GM23338 (cell line): Measurements from ENCODE around the gene ATP6V1E1. TPM values are rescaled to one million over a fixed set of nuclear protein-coding genes. Genes with fewer than 3 reads are reported as not detected.
A peak's percentile ranks its signal among the peaks of the same experiment; 100 is the strongest.
"Not testable (repeated sequence)": the region's sequence is repeated elsewhere in the genome, so short reads cannot be mapped to it uniquely, and the experiment has no call there.

ENCODE experiments used
- ATAC-seq: fragments of 200-7000 bp; cut with Tn5 transposase; 3 replicates; pipeline ENCODE4 v1.9.1; 2020
- DNase-seq: peaks from one replicate; pipeline ENCODE4 v3.0.0-alpha.2; 2015; ENCODE audit warnings: low spot score
- H2AFZ ChIP-seq: fragments of 200-600 bp; sonication (generic); 2 replicates; pipeline ENCODE4 v1.8.0; 2016; ENCODE audit warnings: antibody characterized with exemption, mild to moderate bottlenecking, moderate library complexity
- H3F3A ChIP-seq: fragments of 200-600 bp; sonication (generic); replicated peaks from 2 replicates; pipeline ENCODE4 v1.8.0; 2017; ENCODE audit warnings: antibody characterized with exemption, mixed run types, low read depth
- H3K27ac ChIP-seq: fragments of 200-600 bp; sonication (generic); 2 replicates; pipeline ENCODE4 v1.6.1; 2016; ENCODE audit warnings: low read depth
- H3K27me3 ChIP-seq: fragments of 200-600 bp; sonication (generic); 2 replicates; pipeline ENCODE4 v1.8.0; 2016; ENCODE audit warnings: mild to moderate bottlenecking, mixed run types, moderate library complexity; ENCODE audit not compliant: insufficient read depth
- H3K36me3 ChIP-seq: fragments of 200-600 bp; sonication (generic); 2 replicates; pipeline ENCODE4 v1.8.0; 2016; ENCODE audit warnings: mild to moderate bottlenecking; ENCODE audit not compliant: insufficient read depth
- H3K4me1 ChIP-seq: fragments of 200-600 bp; sonication (generic); 2 replicates; pipeline ENCODE4 v1.8.0; 2016; ENCODE audit warnings: mild to moderate bottlenecking, moderate library complexity; ENCODE audit not compliant: insufficient read depth
- H3K4me2 ChIP-seq: fragments of 200-600 bp; sonication (generic); 2 replicates; pipeline ENCODE4 v1.7.1; 2017; ENCODE audit warnings: mixed run types
- H3K4me3 ChIP-seq: fragments of 200-600 bp; sonication (generic); 2 replicates; pipeline ENCODE4 v1.6.1; 2016; ENCODE audit warnings: mixed run types
- H3K79me2 ChIP-seq: fragments of 200-600 bp; sonication (generic); replicated peaks from 2 replicates; pipeline ENCODE4 v1.8.0; 2017; ENCODE audit warnings: mild to moderate bottlenecking; ENCODE audit not compliant: insufficient read depth
- H3K9me2 ChIP-seq: fragments of 200-600 bp; sonication (generic); 2 replicates; pipeline ENCODE4 v1.8.0; 2017; ENCODE audit not compliant: insufficient read depth
- H4K20me1 ChIP-seq: fragments of 200-600 bp; sonication (generic); replicated peaks from 2 replicates; pipeline ENCODE4 v1.8.0; 2017; ENCODE audit warnings: mild to moderate bottlenecking; ENCODE audit not compliant: insufficient read depth
- H3K27ac Mint-ChIP-seq: 2 replicates; pipeline ENCODE4 v1.8.0; 2020; ENCODE audit warnings: inconsistent platforms, mild to moderate bottlenecking, moderate library complexity, mixed read lengths
- H3K27me3 Mint-ChIP-seq: 3 replicates; pipeline ENCODE4 v1.8.0; 2022; ENCODE audit warnings: low read depth, mild to moderate bottlenecking, moderate library complexity, mixed read lengths, inconsistent platforms; ENCODE audit not compliant: insufficient read depth, poor library complexity
- H3K36me3 Mint-ChIP-seq: 3 replicates; pipeline ENCODE4 v1.8.0; 2021; ENCODE audit warnings: low read depth, mild to moderate bottlenecking, inconsistent platforms, moderate library complexity, mixed read lengths
- H3K4me1 Mint-ChIP-seq: 3 replicates; pipeline ENCODE4 v1.8.0; 2020; ENCODE audit warnings: mild to moderate bottlenecking, inconsistent platforms, mixed read lengths
- H3K4me3 Mint-ChIP-seq: 3 replicates; pipeline ENCODE4 v1.8.0; 2021; ENCODE audit warnings: moderate library complexity, mild to moderate bottlenecking, inconsistent platforms, mixed read lengths
- H3K9me3 Mint-ChIP-seq: 3 replicates; pipeline ENCODE4 v1.8.0; 2020; ENCODE audit warnings: moderate library complexity, mild to moderate bottlenecking, inconsistent platforms, mixed read lengths
- CTCF ChIP-seq, 2 experiments: fragments of 200-600 bp in 1 of 2; sonication (generic) in 1 of 2; conservative IDR thresholded peaks; 2 replicates each; pipeline versions ENCODE4 v1.5.1 to v1.6.1; 2016 to 2017; ENCODE audit warnings: antibody characterized with exemption in 2 of 2, low read depth in 2 of 2, mild to moderate bottlenecking in 2 of 2, moderate library complexity in 1 of 2
- EZH2 ChIP-seq: fragments of 200-600 bp; sonication (generic); IDR thresholded peaks from one replicate; pipeline ENCODE4 v1.8.0; 2017; ENCODE audit warnings: antibody characterized with exemption, mild to moderate bottlenecking, low read depth; ENCODE audit not compliant: unreplicated experiment
- JUNB ChIP-seq: IDR thresholded peaks from one replicate; pipeline ENCODE4 v1.6.1; 2016; ENCODE audit warnings: antibody characterized with exemption; ENCODE audit not compliant: unreplicated experiment
- NANOG ChIP-seq: IDR thresholded peaks from 2 replicates; pipeline ENCODE4 v1.6.1; 2016; ENCODE audit warnings: antibody characterized with exemption, borderline replicate concordance
- REST ChIP-seq: IDR thresholded peaks from one replicate; pipeline ENCODE4 v1.6.1; 2018; ENCODE audit warnings: antibody characterized with exemption; ENCODE audit not compliant: unreplicated experiment
- STAT1 ChIP-seq: IDR thresholded peaks from one replicate; pipeline ENCODE4 v1.6.1; 2016; ENCODE audit warnings: antibody characterized with exemption; ENCODE audit not compliant: unreplicated experiment
- ZNF114 ChIP-seq: fragments of 250-450 bp; sonication (Bioruptor Pico); IDR thresholded peaks from 2 replicates; pipeline ENCODE4 v1.5.0; 2020; ENCODE audit warnings: mild to moderate bottlenecking, moderate library complexity
- ZNF331 ChIP-seq: fragments of 250-450 bp; sonication (Bioruptor Pico); IDR thresholded peaks from 2 replicates; pipeline ENCODE4 v1.5.0; 2020; ENCODE audit warnings: low read depth, mild to moderate bottlenecking, moderate library complexity
- ZNF462 ChIP-seq: fragments of 250-450 bp; sonication (Bioruptor Pico); IDR thresholded peaks from 2 replicates; pipeline ENCODE4 v1.5.0; 2020; ENCODE audit warnings: mild to moderate bottlenecking, moderate library complexity
- polyA plus RNA-seq: library from polyadenylated mRNA; unstranded; fragments of >200 nt; fragmentation: Nextera tagmentation; extraction: Ambion mirVana; gene quantifications from 2 replicates; pipeline ENCODE4 v1.2.1, GENCODE V29; 2016
- total RNA-seq: library from RNA; depleted of rRNA; stranded (reverse); fragments of >200 nt; shearing (Covaris generic); gene quantifications from 2 replicates; pipeline ENCODE4 v1.2.3, GENCODE V29; 2014

Gene ATP6V1E1
- total and polyA plus RNA-seq, 2 experiments from 2014 or later: 74.5 to 81.7 TPM

- no peak for TF ChIP-seq ZNF462 (CRISPR knock-in tag)
- TF ChIP-seq JUNB: no peak
- TF ChIP-seq REST: no peak
- no peak for TF ChIP-seq ZNF114
- TF ChIP-seq ZNF331 (CRISPR knock-in tag): no peak
- TF ChIP-seq NANOG: no peak
- no peak for TF ChIP-seq EZH2
- no peak for TF ChIP-seq STAT1
- TF ChIP-seq CTCF (conservative IDR thresholded peaks at IDR 0.05; ENCODE audit: low read depth in 2 of 2): no peak
Measured at GRCh38 chr22:17566776-17567175, 61.8 kb downstream of the ATP6V1E1 start (continued).

GRCh38 chr22:17566016-17566687, 62.4 kb downstream of the ATP6V1E1 start:
- H2AFZ ChIP-seq, H3K4me3 ChIP-seq, H3F3A ChIP-seq, DNase-seq, H3K9me2 ChIP-seq, ATAC-seq, H3K4me2 ChIP-seq, H3K79me2 ChIP-seq, H3K27ac ChIP-seq, H3K36me3 ChIP-seq, H3K27me3 ChIP-seq, H3K9me3 Mint-ChIP-seq, H3K4me3 Mint-ChIP-seq, H4K20me1 ChIP-seq: not testable (repeated sequence)
- Mint-ChIP-seq H3K27me3 (peaks cover 38% of the 10 kb centered on the region), H3K27ac (peak overlapping the region; percentile 57), H3K36me3 (peaks cover 10% of the 10 kb centered on the region), H3K4me1 (peaks cover 48% of the 10 kb centered on the region)
- H3K4me1 ChIP-seq: peaks cover 42% of the 10 kb centered on the region
